ENCODE results near the gene TRIL.

GRCh38 chr7:28988091-28988490 lies 30.0 kb upstream of the TRIL start:
- TF ChIP-seq POLR2A (IDR thresholded peaks at IDR 0.05; ENCODE audit: low read length) = no peak
- no peak for TF ChIP-seq GATA1 (IDR thresholded peaks at IDR 0.05; ENCODE audit: low read depth, low read length)

Measured in erythroblast (primary cell).